NCI-H1105 treated with DMSO at 0.1 percent for 48 hours (cell line): ENCODE results near the gene ADARB1.

ENCODE experiments used
- DNase-seq: peaks from one replicate; lab custom pipeline; 2025; lab: John Stamatoyannopoulos, UW

The ADARB1 gene

DNA sequence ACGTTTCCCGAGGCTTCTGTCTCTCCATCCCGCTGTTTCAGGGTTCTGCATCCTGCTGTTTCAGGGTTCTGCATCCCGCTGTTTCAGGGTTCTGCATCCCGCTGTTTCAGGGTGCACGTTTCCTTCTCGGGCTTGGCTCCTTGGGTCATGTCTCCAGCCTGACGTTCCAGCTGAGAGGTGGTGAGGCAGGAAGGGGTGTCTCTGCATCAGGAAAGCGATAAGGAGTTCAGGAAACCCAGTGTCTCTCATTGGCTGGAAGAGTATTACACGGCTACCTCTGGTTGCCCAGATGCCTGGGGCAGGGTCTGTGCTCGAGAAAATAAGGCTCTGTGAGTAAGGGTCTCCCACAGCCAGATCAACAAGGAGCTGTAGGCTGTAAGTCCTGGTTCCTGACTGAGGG lies 21.1 kb downstream of the ADARB1 start:
- no peak for DNase-seq

DNA sequence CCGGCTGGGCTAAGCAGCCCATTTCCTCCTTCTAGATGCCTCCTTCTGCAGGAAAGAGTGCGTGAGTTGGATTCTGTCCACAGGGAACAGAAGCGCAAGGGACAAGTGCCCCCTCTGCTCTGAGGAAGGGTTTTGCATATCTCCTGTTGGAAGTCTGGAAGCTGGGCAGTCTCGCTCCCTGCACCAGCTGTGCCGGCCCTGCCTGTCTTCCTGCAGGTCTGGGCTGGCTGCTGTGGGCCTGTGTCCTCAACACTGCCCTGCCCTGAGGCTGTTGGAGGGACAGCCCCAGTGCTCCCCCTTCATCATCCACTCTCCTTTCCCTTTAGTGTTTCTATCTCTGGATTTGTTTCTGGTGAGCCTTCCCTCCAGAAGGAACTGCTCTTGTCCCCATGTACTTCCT lies 21.8 kb downstream of the ADARB1 start:
- DNase-seq, result no peak

DNA sequence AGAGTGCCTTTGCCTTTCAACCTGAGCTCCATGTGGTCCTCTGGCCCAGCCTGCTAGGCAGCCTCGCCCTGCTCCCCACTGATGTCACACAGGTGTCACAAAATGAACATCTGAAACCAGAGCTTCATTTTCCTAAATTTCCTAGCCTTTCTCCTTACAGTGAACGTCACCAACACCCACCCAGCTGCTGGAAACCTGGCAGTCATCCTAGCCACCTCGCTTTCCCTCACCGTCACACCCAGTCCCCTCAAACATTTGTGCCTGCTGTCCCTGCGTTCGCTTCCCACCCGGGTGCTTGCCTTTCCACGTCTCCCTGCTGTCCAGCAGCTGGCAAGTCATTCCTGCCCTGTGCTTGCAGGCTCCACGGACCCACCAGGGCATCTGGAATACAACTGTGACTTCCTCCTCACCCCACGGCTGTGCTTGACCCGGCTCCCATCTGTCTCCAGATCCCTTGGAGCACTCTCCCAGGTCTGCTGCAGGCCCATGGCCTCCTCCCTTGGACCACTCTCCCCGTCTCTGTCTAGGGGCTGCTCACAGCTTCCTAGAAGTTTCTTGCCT lies 23.5 kb downstream of the ADARB1 start:
- DNase-seq, result no peak

DNA sequence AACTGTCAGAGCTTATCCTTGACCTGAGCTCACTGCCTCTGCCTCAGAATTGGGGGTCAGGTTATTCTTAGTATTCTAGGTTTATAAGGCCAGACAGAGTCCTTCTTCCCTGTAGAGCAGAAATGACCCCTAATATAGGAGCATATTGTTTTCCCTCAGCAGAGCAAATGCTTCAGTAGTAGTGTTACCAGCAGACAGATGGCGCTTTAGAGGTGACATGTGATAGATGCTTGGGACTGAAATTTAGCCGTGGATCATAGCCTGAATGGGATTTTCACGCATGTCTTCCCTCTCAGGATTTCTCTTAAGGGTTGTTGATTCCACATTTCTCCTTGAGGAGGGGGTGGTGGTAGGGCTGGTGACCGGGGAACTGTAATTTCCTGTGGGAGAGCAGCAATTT lies 24.5 kb downstream of the ADARB1 start:
- no peak for DNase-seq

DNA sequence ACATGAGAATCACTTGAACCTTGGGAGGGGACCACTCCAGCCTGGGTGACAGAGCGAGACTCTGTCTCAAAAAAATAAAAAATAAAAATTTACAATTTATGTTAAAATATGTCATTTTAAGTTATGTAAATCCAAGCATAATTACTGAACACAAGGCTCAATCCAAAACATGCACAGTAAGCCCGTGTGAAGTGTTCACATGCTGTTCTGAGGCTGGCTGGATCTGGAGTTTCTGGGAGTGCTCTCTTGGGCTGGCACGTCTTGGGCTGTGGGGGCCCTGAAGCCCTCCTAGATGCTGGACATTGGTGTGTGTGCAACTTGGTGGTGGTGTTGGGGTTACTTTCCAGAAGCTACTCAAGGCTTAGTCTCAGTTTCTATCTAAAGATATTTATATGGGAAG lies 25.2 kb downstream of the ADARB1 start:
- no peak for DNase-seq

DNA sequence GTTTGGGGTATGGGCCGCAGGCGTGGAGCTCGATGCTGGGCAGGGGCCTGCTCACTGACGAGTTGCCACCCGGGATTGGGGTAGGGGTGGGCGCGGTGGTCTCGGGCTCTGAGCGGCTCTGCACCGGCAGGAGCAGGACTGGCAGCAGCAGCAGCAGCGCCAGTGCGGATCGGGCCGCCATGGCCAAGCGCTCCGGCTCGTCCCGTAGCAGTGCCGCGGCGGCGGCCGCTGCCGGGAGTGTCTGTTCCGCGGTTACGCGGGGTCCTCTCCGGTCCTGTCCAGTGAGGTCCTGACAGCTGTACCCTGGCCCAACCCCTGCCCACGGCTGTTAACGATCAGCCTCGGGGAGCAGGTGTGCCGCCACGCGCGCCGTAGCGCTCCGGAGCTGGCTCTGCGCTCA lies 26.5 kb downstream of the ADARB1 start:
- DNase-seq, result no peak

DNA sequence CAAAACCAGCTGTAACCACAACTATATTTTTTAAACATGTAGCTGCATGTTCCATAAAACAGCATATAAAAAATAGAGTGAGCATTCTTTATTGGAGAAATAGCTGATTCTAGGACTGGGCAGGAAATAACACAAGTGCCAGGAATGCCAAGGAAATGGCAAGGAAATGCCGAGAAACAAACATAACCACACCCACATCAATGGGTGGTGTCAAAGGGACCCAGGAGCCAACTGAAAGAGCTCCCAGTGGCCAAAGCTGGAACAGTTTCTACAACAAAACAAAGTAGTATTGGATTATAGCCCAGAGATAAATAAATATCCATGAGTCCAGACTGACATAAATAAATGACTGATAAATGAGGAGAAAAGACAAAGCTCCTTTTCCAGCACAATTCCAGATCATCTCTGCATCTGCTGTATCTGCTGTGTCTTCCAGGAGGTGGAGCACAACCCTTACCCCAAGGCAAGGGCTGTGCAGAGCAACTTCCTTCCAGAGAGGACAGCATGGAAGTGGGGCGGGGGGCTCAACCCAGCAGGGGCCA lies 28.1 kb downstream of the ADARB1 start:
- DNase-seq, result no peak

DNA sequence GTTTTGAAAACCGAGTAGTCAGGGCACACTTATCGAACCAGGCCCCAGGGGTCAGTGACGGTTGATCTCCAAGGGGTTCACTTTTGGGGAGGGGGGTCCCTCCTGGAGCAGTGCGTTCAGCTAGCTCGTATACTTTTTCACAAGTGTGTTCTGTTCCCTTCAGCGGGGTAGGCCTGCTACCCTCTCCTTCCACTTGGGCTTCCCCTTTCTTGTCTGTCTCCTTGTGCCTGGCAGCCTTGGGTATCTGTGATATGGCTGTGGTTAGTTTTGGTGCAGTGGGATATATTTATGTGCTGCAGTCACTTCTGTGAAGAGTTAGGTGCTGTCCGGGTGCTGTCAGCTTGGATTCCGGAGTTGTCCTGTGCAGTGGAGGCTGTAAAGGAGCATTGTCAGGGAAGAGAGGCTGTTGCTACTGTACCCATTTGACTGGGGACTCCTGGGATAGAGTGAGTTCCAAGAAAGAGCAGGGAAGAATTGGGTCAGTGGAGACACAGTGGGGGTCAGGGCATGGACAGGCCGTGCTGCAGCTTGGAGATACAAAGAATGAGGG lies 29.7 kb downstream of the ADARB1 start:
- DNase-seq, result no peak

DNA sequence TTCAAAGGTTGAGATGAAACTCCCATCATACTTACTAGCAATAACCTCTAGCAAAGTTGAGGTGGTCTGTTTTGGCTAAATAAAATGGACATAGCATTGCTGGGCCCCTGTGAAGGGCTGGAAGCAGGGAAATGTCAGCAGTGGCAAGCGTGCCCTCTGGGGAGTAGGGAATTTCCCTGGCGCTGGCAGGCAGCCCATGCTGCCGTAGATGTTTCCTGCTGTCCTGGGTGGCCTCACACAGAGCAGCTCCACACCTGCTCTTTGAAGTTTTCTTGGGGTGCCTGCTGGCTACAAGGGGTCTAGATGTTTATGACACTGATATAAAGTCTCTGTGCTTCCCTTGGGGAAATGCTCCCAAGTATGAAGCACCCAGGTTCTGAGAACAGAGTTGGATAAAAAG lies 30.2 kb downstream of the ADARB1 start:
- no peak for DNase-seq

DNA sequence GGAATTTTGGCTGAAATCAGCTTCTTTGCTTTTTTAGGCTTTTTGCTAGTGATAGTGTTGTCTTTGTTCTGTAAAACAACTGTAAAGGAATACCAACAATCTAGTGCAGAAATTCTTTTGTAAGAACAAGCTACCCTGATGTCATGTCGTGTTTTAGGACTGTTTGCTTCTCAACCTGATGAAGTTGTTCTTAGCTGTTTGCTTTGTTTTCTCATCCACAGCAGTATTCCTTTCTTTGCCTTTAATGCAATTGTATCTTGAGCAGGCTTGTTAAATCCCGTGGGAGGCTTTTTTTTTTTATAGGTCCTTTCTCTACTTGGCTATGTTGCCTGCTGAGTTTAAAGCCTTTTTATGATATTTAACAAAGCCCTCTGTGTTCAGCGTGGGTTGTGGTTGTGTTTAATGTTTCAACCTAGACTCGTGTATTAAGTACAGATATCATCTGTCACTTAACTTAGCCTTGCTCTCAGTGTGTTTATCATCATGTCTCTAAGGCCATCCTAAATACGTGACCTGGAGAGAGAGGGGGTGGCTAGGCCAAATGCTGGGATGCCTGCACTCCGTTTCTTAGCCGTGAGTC lies 31.6 kb downstream of the ADARB1 start:
- DNase-seq, result no peak

DNA sequence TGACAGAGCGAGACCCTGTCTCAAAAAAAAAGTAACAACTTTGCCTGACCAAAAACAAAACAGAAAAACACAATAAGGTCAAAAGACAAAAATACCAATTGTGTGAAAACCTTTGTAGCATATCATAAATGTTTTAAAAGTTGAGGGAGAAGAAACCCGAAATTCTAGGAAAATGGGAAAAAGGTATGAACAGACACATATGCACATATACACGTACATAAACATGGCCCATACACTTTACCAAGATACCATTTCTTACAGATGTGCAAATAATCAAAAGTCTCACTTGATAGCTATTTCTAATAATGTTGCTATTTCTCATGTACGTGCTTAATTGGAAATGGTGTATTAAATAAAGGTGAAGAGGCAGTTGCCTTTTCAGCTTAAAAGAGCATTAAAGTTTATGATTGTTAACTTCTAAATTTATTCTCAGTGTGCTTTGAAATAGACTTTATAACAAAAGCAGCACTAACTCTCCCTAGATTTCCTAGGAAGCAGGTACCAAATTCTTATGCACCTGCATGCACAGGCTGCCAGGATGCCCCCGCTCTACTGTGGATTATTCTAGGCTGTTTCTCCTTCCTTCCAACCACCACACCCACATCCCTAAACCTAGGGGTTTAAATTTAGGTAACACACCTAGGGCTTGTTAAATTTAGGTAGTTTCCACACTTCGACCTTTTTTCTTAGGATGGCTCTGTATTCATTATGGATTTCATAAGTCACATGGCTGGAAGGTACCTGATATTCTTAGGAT lies 33.8 kb downstream of the ADARB1 start:
- DNase-seq, result no peak

DNA sequence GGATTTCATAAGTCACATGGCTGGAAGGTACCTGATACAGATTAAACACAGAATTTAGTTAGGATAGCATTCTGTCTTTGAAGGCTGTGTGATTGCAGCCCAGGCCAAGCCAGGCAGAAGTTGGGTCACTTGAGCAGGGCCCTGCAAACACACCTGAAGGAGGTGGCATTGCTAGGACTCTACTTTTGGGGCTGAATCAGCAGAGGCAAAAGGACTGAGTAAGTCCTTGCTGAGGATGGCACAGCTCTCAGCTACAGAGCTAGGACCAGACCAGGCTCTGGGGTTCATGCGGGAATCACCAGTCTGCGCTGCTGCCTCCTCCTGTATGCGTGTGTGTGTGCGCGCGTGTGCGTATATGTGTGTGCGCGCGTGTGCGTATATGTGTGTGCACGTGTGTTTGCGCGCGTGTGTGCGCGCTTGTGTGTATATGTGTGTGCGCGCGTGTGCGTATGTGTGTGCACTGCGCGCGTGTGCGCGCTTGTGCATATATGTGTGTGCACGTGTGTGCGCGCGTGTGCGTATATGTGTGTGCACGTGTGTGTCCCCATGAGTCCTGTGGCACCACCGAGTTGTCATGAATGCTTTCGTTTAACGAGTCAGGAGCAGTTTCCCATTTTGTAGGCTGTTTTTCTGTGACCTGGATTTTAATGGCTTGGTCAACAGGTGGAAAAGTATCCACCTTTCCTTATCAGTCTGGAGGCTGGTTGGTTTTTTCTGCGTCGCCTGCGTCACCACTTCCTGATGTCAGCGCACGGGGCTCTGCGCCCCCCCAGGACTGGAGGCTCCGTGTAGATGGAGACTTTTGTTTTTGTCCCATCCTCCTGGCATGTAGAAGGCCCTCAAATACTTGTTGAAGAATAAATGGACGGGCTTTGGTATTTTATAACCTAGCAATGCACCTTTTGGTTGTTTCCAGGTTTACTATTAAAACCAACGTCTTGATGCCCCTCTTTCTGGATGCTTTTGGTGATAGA lies 34.7 kb downstream of the ADARB1 start:
- no peak for DNase-seq

DNA sequence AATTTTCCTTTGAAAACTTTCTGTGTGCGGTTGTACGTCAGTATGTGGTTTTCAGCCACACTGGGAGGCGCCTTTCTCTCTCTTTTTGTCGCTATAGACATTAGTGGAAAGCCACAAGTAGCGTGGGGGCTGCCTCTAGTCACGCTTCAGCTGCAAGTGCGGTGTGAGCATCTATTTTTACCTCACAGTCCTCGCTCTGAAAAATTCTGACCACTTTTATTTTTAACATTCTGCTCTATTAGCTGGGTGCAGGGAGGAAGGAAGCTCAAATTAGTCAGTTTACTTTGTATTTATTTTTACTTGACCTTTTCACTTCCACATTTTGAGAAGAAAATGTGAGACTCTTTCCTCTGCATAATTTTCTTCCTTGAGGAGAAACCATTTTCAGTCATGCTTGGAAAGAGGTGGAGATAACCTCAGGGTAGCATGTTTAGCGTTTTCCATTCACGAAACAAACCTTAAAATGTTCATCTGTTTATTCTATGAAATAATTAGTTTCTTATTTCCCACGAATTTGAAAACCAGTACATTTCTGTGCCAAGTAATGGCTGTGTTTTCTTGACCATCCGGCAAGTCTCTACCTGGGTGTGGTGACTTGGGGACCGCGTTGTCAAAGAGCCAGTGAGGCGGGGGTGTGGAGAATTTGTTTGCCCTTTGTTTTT lies 35.6 kb downstream of the ADARB1 start:
- no peak for DNase-seq

DNA sequence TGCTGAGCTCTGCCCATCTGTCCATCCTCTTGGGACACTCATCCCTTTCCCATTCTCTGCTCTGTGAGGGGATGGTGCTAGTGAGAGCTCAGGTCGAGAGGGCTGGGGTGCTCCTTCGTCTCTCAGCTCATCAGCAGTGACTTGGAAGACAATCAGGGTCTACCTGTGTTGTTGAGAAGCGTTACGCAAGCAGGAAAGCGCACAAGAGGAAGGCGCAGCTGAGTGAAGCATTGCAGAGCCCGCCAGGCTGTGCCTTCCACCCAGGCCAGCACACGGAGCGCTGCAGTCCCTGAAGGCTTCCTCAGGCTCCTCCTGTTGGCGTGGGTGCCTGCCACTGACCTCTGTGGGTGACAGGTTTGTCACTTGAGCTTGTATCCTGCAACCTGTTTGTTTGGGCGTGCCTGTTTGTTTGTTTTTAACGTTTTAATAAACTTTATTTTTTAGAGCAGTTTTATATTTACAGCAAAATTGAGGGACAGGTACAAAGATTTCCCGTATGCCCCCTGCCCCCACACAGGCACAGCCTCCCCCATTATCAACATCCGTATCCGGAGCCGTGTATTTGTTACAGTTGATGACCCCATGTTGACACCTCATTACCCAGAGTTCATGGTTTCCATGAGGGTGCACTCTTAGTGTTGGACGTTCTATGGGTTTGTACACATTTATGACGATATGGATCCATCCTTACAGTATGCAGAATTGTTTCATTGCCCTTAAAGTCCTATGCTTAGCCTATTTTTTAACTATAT lies 36.7 kb downstream of the ADARB1 start:
- DNase-seq, result no peak

DNA sequence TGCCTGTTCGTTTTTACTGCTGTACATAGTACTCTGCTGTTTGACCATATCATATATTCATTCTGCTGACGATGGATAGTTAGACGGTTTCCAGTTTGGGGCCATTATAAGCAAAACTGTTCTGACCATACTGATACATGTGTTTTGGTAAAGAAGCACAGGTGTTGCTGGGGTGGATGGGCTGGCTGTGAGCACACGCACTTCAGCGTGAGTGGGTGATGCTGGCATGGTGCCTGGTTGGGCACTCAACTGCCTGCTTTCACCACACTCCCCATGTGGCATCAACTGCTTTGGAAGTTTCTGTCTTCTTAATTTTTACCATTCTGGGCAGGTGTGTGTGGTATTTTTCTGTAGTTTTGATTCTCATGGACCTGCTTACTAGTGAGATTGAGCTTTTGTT lies 37.3 kb downstream of the ADARB1 start:
- DNase-seq, result peak; percentile 34

DNA sequence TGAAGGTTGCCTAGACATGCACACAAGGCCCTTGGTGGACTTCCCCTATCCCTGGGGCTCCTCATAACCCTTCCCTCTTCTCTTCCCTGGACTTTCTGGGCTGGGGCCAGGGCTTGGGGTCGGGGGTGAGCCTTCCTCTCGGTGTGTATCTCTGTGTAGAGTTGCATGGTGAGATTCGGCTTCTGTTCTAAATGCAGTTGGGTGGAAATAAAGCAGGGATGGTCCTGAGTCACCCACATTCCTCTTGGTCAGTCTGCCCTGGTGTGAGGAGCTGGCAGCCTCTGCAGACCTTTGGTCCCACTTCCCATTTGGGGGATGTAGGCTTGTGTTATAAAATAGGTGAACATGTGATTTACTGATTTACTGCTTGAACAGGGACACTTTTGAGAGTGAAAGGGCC lies 38.0 kb downstream of the ADARB1 start:
- DNase-seq, result no peak

DNA sequence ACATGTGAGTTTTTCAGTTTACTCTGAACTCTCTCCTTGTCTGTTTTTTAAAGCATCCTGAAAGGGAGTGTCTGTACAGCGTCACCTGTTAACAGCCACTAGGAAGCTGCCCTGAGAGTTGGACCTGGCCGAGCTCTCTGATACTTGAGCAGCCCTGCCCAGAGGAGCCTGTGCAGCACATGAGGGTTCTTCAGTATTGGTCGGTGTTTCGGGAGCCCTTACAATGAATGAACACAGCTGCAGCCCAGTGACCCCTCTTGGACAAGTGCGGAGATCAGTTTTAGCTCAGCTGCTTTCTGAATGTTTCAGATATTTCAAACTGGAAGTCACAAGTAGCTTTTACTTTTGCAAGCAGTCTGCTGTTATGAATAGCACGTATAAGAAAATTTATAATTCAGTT lies 39.2 kb downstream of the ADARB1 start:
- DNase-seq, result no peak

DNA sequence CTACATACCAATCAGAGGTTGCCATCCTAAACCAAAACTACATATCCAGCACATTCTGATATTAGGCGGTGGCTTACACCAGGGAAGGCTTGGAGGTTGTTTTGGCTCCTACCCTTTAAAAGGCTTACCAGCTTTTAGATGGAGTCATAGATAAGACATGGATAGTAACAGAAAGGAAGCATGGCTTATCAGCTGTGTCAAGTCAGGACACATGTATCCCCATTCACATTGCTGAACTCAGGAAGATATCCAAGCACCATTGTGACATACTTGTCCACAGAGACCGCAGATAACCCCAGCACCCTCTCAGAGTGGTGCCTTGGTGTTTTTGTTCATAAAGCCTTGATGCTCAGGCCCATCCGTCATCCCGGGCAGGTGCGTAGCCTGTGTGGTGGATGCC lies 39.7 kb downstream of the ADARB1 start:
- DNase-seq, result no peak

DNA sequence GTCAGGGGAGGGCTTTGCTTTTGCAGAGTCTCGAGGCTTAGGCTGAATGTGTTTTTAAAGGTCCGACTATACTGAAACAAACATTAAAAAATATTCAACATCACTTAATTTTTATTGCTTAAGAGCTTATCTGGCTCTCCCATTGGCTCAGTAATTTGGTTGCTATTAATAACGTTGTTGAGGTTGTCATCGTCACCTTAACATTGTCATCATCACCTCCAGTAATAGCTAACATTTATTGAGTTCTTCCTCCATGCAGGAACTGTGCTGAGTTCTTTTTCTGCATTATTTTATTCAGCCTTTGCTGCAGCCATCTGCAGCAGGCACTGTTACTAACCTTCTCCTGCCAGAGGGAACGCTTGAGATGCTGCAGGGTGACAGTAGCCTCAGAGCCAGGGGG lies 40.1 kb downstream of the ADARB1 start:
- no peak for DNase-seq

DNA sequence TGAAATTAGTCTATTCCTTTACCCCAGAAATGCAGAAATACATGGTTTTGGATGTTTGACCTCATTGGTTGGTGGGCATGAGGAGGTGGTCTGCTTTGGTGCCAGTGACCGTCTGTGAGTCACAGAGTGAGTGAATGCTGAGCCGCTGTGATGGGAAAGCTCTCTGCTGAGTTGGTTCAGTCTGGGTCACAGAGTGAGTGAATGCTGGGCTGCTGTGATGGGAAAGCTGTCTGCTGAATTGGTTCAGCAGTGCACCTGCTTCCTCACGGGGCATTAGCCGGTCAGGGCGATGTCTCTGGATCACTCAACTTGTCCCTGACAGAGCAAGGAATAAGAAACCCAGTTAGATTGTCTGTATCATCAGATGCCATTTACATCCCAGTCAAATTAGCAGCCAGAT lies 40.8 kb downstream of the ADARB1 start:
- DNase-seq, result no peak

DNA sequence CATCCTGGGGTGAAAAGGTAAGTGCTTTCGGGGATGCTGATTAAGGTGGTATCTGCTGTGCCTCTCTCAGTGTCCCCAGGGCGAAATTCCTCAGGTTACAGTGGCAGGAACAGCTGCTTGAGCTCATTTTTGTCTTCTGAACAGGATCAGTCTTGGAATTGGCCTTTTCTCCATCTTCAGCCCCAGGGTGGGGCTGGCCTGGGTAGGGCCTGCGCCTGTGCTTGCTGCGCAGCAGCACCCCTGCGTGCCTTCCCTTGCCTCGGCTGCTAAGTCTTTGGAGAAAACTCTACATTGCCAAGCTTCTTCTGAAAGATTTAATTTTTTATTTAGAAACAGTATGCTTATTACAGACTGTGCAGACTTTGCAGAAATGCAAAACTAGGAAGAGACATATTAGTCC lies 41.7 kb downstream of the ADARB1 start:
- no peak for DNase-seq
